Measurements from ENCODE around the gene ERFE.
A peak's percentile ranks its signal among the peaks of the same experiment; 100 is the strongest.

DNA sequence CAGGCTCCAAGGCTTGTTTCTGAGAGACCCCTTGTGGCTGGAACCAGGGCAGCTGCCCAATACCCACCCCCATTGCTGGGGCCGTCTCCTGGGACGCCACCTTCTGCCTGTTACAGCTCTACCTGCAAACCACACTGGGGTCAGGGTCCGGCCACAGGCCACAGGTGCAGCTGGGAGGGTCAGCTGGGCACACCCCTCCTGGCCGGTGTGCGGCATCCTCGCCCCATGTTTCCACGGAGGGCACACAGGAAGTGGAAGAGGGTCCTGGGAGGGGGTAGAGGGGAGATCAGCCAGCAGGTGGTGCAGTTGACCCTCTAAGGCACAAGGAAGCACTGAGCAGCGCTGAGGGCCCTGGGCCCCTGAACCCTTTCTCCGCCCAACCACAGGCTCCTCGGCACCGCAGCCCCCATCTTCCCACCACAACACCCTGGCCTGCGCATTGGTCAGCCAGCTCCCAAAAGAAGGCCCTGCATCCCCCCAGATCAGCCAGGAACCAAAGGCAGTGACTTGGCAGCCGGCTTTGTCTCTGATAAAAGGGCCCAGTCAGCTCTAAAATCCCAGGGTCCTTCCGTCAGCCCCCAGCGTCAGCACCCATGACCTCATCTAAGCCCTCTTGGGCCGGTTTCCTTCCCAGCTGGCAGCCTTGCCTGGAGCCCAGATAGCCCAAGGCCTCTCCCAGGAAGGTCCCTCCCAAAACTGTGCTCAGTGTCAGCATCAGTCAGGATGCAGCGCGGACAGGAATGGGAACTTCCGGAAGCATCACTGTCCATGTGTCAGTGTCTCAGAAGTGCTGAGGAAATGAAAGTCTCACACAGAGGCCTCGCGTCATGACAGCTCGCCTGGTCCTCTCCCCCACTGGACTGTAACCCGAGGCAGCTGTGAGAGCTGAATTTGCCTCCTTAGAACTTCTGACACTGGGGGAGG, 1.7 kb downstream of the ERFE start:
- TF ChIP-seq, protein P1, sequence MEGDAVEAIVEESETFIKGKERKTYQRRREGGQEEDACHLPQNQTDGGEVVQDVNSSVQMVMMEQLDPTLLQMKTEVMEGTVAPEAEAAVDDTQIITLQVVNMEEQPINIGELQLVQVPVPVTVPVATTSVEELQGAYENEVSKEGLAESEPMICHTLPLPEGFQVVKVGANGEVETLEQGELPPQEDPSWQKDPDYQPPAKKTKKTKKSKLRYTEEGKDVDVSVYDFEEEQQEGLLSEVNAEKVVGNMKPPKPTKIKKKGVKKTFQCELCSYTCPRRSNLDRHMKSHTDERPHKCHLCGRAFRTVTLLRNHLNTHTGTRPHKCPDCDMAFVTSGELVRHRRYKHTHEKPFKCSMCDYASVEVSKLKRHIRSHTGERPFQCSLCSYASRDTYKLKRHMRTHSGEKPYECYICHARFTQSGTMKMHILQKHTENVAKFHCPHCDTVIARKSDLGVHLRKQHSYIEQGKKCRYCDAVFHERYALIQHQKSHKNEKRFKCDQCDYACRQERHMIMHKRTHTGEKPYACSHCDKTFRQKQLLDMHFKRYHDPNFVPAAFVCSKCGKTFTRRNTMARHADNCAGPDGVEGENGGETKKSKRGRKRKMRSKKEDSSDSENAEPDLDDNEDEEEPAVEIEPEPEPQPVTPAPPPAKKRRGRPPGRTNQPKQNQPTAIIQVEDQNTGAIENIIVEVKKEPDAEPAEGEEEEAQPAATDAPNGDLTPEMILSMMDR (IDR thresholded peaks at IDR 0.05; ENCODE audit: insufficient read depth, low read length, poor library complexity, severe bottlenecking), result peak; percentile 89
- TF ChIP-seq EZH2phosphoT487 (conservative IDR thresholded peaks at IDR 0.05; ENCODE audit: low read length), result no peak
